ENCODE measurements around the gene PCP4.

PCP4 gene

DNA sequence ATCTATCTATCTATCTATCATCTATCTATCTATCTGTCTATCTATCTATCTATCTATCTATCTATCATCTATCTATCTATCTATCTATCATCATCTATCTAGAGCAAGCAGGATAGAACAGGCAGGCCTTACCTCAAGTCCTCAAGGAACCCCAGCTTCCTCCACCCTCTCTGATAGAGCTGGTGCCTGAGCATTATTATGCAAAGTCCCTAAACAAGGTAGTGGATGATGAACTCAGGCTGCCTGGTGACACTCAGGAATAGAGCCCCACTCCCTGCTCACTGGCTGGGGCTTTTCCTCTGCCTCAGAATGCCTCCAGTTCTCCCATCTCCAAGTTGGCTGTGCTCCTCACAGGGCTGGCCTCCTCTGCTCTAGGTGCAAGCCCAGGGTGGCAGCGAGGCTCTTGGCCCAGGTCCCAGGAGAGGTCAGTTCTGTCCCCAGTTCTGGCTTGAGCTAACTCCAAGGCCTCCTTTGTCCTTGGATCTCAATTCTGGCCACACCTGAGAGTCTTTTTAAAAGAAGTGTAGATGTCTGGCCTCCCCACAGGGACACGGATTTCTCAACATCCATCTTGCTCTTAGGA, 60.2 kb downstream of the PCP4 start:
- DNase-seq, result no peak

DNA sequence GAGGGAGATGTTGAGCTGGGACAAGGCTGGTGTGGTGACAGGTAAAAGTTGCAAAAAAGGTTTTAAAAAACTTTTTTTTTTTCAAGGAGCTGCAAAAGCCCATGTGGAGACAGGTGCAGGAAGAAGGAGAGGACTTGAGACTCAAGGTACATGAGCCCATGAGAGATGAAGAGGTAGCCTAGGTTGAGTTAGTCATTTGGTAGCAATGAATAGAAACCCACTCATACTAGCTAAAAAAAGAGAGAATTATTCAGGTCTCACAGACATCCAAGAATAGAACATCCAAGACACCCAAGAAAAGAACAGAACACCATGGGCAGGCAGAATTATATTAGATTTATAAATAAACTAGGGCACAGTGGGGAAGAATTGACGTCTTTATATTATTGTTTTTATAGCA, 65.1 kb downstream of the PCP4 start:
- no peak for DNase-seq

DNA sequence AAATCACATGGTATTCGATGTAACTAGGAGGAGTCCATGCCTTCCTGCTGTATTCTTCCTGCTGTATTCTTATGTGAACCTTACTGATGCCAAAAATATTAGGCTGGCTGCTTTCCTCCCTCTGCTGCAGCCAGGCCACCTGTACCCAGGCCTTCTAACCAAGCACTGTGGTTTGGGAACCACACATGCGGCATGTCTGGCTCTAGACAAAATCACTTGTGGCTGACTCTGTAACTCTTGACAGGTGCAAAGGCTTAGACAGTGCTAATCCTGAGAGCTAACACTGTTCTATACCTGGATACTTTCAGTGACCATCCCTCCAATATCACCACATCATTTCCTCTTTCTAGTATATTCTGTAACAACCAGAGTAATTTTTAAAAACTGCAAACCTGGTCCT, 67.7 kb downstream of the PCP4 start:
- DNase-seq, result no peak

DNA sequence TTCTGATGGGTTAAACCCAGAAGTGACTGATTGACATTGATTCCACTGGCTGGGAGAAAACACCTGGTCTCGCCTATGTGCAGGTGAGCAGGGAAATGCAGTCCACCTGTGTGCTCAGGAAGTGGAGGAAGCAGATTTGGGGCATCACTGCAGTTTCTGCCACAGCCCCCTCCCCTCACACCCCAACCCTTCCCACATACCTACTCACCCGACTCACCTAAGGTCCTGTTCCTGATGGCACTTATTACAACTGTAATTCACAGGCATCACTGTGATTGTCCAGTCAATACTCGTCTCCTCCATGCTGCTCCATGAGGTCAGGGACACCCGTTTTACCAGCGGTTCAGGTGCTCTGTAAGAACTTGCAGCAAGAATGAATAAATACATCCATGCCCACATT, 68.5 kb downstream of the PCP4 start:
- DNase-seq, result no peak

DNA sequence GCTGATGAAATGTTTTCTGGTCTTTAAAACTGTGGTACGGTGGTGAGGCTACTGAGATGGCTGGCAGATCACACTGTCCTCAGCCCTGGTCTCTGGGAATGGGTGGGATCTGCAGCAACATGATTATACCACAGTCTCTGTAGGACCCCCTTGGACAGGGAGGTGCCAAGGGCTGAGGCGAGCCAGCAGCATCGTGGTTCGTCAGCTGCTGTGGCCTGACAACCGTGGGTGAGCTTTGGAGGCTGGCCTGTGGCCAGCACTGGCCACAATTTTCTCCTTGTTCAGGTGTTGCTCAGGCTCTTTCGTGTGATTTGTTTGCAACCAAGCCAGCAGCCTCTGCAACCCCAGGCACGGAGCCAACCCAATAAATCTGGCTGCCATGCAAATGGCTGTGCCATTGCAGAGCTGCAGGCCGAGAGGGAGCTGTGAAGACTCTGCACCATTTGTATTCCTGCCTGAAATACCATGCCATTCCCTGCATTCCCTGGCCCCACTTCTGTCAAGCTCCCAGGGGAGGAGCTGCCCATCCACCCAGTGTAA, 70.9 kb downstream of the PCP4 start:
- DNase-seq, result no peak

DNA sequence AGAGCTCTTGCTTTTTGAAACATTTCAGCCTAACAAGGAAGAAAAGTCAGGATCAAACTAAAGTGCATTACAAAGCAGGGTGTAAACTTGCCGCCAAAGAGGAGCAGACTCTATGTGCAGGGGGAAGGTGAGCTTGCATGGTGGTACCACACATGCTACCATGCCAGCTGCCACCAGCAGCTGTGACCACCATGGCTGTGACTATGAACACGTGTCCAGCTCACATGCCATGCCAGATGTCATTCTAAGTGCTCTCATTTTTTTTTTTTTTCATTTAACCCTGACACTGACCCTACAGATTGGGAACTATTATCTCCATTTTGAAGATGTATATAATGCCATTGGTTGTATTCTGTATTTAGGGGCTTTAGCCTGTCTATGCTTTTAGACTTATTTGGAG, 79.0 kb downstream of the PCP4 start:
- DNase-seq, result no peak

DNA sequence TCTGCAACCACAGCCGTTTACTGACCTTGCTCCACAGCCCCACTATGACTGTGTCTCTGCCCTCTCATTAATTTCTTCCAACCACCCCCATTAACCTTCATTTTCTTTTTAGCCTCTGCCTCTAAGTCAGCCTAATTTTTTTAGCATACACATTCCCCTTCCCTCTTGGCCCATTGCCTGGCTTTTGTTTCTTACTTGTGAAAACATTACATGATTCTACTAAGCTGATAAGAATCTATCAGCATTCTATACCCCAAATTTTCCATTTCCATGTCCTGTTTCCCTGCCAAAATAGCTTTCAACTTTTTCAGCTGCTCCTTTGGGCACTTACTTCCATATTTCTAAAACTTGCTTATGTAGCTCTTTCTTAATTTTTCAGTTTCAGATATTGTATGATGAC, 79.8 kb downstream of the PCP4 start:
- DNase-seq, result no peak

DNA sequence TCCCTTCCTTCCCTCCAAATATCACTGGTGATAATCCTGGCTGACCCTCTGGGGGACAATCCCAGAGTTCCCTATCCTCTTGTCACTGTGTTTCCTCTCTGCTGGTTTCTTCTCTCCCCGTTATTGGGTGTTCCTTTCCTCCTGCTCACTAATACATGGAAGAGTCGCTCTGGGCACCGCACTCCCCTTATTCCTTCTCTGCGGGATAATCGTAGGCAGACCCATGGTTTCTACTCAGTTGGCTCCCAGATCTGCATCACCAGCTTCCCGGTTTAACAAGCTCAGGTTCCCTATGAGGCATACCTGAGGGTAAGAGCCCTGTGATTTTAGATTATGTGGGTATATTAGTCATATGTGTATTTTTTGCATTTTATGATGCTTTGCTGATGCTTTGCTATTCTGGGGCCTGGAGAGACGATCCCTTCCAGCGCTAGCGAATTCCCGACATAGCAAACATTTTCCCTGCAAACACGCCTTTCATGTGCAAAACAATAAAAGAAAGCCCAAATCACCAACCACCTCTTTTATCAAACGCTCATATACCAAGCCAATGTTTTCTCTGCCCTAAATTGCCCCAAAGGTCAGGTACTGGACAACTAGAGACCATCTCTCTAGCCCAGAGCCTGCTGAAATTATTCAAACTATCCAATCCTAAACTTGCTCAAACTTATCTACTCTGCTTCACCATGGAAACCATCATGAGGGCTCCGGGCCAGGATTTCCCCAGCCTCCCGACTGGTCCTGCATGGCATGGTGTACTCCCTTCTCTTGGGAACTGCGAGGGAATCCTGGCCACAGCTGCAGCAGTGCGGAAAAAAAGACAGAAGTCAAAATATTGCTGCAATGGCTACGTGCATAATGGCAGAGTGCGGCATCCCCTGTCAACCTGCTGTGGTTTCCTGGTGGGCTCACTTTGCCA, 84.2 kb downstream of the PCP4 start:
- no peak for DNase-seq

DNA sequence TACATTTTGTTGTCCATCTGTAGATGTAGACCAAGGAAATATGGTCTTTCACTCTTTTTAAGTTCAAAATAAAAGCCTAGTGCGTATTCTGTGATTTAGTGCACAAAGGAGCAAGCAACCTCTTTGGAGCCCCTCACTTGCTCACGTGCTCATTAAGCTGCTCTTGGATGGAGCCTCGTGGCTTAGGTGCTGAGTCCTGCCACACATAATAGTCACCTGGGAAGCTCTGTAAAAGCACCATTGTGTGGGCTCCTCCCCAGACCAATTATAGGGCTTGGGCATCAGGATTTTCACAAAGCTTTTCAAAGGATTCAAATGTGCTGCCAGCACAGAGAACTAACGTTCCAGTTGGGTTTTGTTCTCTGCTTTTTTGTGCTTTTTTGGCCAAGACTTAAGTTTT, 85.0 kb downstream of the PCP4 start:
- no peak for DNase-seq

DNA sequence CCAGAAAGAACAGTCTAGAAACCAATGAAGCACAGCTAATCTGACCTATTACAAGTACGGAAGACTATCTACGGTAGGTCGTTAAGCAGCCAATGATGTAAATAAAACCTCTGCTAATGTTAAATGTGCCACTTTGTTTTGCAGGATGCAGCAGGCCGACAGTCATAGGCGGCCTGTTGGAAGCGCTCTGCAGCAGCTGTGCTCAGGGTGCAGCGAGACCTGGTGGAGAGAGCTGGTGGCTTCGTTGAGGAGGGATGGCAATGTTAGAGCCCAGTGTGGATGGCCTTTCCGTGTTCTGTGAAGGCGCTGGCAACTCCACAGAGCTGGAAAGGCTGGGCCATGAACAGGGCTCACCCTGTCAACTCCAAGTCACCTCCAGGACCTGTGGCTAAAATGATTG, 87.3 kb downstream of the PCP4 start:
- DNase-seq, result no peak

DNA sequence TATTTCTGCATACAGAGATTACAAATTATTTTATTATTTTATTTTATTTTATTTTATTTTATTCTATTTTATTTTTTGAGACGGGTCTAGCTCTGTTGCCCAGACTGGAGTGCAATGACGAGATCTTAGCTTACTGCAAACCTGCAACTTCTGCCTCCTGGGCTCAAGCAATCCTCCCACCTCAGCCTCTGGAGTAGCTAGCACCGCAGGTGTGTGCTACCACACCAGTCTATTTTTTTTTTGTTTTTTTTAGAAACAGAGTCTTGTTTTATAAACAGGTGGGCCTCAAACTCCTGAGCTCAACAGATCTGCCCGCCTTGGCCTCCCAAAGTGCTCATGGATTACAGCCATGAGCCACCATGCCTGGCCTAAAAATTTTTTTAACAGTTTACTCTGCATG, 88.1 kb downstream of the PCP4 start:
- DNase-seq, result no peak

DNA sequence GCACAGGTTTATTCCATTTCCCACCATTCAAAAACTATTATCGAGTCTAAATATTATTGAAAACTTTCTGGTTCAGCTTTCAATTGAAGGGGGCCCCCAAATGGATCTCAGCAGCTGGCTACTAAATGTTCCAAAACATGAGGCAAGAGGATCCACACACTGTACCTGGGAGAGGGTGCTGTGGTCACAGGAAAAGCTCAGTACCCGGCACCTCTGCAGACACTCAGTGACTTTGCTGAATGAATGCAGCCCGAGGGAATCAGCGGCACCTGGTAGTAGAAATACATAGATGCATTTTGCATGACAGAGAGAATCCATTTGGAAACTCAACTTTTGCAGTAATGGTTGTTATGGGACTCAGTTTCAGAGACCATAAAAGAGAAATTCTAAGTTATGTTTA, 89.3 kb downstream of the PCP4 start:
- DNase-seq, result no peak

DNA sequence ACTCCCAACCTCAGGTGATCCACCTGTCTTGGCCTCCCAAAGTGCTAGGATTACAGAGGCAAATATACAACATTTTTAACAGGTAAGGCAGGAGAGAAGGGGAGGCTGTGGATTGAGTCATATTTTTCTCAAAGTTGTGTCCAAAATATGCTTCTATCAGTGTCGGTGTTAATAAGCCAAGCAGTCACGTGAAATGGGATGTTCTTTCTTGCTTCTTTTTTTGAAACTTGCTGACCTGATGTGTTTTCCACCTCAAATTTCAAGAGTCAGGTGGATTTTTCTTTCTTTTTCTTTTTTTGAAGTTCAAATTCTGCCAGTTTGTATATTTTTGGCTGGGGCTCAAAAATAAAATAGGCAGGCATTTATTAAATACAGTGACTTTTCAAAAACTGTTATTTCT, 91.5 kb downstream of the PCP4 start:
- no peak for DNase-seq

DNA sequence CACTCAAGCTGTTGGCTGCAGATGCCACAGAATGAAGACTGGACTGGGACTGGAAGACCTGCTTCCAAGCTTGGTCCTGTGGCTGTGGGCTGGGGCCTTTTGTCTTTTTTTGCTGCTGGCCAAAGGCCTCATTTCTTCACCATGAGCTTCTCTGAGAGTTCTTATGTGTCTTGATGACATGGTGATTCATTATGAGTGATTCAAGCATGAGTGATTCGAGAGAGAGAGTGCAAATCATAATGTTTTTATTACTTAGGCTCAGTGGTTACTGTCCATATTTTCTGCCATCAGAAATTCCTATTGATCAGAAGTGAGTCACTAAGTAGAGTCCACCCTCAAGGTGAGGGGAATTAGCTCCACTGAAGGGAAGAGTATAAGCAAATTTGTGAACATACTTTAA, 94.0 kb downstream of the PCP4 start:
- DNase-seq, result no peak

DNA sequence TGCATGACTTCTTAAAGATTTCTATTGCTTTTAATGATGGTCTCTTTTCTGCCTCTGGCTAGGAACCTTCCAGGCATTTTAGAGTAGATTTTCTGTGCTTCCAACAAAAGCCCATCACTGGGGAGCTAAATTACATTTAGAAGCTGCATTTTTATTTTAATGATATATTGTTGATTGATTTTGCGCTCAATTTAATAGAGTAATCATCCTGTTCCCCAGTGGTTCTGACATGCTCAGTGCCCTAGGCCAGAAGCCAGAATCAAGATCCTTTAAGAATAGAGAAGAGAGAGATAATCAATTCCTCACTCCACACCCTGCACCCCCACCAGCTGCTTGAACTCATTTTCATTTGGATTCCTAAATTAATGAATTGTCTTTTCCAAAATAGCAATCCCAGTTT, 97.8 kb downstream of the PCP4 start:
- DNase-seq, result no peak

DNA sequence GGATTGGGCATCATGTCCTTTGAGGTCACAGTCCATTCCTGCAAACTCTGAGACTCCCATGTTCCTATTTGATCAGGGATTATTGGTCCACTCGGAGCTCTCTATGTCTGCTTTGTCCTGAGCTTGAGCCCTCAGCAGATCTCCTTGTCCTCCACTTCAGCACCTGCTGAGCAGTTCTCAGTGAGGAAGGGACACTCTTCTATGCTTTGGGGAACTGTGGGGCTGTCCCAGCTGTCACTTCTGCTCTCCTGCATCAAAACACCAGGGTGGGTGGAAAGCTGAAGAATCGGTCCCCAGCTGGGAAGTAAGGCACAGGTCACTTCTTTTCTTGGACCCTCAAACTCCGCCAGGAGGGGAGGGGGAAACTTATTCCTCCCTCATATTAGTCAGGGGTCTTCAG, 99.5 kb downstream of the PCP4 start:
- DNase-seq, result no peak

DNA sequence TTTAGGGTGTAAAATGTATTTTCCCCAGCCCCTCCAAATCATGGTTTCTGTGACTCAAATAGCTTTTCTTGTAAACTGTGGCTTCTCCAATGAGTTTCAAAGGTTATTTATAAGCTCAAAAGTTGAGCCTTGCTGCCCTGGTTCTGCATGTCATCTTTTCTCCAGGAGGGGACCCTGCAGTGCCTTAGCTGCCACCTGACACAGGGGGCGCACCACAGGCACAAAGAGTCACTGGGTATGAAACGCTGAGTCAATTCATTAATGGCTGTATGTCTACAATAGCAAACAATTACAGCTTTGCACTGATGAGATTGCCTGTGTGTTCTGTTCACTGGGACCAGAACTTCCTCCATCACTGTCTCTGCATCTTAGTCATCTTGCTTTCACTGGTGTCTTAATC, 100.8 kb downstream of the PCP4 start:
- DNase-seq, result no peak

DNA sequence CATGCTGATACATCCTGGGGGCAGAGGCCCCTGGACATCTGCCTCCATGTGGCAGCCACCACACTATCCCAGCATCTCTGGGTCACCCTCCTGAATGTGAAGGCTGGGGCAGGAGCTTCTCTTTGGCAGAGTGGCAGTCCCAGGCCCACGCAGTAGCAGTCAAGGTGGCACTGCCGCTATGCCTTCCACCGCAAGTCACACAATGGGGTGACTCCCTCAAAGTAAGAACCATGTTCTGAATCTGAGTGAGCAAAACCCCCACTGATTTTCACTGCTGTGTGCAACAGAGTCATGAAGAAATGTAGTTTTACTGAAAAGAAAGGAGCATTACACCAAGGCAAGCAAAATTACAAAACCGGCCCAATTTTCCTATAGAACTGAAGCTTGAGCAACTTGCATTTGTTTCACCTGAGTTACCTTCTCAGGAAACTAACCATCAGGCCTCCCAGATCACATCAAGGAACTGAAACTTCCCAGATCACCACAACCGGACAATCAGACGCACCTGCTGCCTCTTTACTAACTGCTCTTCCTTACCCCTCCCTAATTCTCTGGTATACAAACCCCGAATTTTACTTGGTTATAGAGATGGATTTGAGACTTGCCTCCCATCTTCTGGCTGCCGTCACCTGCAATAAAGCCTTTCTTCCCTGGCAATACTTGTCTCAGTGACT, 102.6 kb downstream of the PCP4 start:
- DNase-seq, result no peak

DNA sequence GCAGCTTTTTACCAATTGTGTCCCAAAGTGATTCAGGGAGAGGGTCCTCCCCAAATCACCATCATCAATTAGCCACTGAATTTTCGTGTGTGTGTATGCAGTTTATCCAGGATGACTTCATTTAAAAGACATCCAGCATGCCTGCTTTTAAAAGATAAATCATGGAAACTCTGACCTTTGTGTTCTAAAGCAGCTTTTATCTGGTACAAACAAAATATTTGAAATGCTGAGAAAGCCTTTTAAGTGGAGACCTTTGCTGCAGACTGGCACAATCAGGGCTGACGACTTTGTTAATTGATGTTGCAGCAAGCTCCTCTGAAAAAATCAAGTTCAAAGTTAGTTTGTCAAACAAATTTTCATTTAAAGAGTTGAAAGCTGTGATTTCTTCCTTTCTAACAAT, 104.7 kb downstream of the PCP4 start:
- no peak for DNase-seq

DNA sequence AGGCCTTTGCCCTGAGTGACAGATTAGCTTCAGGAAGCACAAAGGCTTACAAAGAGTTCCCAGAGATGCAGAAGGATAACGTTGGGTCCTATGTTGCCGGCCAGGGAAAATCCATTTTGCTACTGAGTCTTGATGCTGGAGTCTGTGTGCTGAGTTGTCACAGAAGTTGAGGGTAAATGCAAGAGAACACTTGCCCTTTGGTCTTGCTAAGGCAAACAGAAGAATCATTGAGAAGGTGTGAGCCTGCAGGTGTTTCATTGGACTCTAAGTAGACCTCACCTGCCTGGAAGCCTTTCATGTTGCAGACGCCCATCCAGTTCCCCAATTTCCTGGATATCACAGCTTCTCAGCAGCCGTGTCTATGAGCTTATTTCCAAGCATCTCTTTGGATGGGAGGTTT, 105.2 kb downstream of the PCP4 start:
- DNase-seq, result no peak

DNA sequence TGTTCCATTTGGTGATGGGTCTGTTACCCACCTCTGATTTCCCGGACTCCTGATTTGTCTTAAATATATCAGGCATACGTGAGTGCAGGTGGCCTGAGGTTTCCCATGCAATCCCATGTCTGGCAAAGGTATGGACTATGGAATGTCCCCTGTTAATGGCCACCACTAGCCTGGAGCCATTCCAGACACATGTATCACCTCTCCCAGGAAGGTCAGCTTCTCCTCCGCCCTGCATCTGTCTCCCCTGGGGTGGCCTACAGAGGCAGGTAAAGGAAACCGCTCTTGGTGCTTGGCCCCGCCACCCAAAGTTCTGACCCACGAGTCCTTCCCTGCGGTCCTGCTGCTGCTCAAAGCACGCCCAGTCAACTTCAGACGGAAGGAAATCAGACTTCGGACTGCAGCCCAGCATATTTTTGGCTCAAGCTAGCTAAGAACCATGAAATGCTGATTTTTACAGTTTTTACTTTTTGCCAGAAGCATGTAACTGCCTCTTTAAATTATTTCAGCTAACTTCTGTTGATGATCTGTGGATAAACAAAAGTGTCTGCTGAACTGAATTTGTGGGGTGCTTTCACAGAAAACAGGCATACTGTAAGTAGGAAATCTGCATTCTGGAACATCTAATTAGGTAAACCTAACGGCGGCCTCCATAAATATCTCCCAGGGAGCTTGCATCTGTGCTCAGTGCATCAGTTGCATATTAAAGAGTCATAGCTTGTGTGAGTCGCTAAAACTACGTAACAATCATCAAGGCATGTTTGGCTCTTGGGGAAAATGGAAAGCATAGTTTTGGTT, 105.9 kb downstream of the PCP4 start:
- no peak for DNase-seq

DNA sequence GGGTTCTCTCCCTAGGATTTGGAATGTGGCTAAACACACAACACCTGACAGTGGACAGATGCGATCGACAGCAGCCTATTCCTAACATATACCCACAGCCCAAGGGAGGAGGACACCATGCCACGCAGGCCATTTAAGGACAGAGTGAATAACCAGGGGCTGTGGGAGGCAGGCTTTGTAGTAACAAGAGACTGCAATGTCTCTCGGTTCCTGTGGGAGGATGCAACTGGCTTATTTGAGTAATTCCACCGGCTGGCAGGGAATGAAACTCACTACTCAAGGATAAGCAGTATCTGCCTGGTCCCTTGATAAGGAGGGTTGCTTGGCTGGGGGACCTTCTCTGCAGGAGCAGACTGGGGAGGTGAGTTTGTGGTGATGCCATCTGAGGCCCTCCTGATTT, 109.6 kb downstream of the PCP4 start:
- DNase-seq, result no peak

Measured in HCEC 1CT (cell line).